ENCODE measurements around the gene RAB31.

- TF ChIP-seq FOXP2 (optimal IDR thresholded peaks at IDR 0.05; ENCODE audit: control extremely low read depth, extremely low read length, insufficient read depth), result no peak
- TF ChIP-seq EZH2 (IDR thresholded peaks at IDR 0.05), result no peak
- TF ChIP-seq POLR2AphosphoS5 (IDR thresholded peaks at IDR 0.05; ENCODE audit: borderline replicate concordance, low read depth, low read length), result no peak
These were observed 17.5 kb upstream of the RAB31 start for GRCh38 chr18:9690418-9691188.
